Progenitor cell of endocrine pancreas (in vitro differentiated cells): ENCODE measurements around the gene SUPT3H. TPM values are rescaled to one million over a fixed set of nuclear protein-coding genes. Genes with fewer than 3 reads are reported as not detected.

ENCODE experiments used
- DNase-seq: peaks from one replicate; pipeline ENCODE4 v3.0.0; 2021; ENCODE audit warnings: low spot score; ENCODE audit not compliant: unreplicated experiment
- H3K27ac Mint-ChIP-seq: 2 replicates; pipeline ENCODE4 v1.8.0; 2021; ENCODE audit warnings: mild to moderate bottlenecking, moderate library complexity, mixed read lengths
- H3K27me3 Mint-ChIP-seq: 2 replicates; pipeline ENCODE4 v1.8.0; 2021; ENCODE audit warnings: mixed read lengths
- H3K36me3 Mint-ChIP-seq: 2 replicates; pipeline ENCODE4 v1.8.0; 2022; ENCODE audit warnings: mixed read lengths; ENCODE audit not compliant: insufficient read depth
- H3K4me1 Mint-ChIP-seq: 2 replicates; pipeline ENCODE4 v1.8.0; 2021; ENCODE audit warnings: low read depth, mixed read lengths
- H3K4me3 Mint-ChIP-seq: 2 replicates; pipeline ENCODE4 v1.8.0; 2021; ENCODE audit warnings: low read depth, mild to moderate bottlenecking, moderate library complexity, mixed read lengths
- H3K9me3 Mint-ChIP-seq: 2 replicates; pipeline ENCODE4 v1.8.0; 2021; ENCODE audit warnings: low read depth, mixed read lengths
- total RNA-seq: library from RNA; stranded (reverse); gene quantifications from 2 replicates; pipeline ENCODE4 v1.2.1, GENCODE V29; 2021
- TF ChIP-seq, protein P1 (sequence below): fragments of 200-600 bp; sonication (generic); IDR thresholded peaks from one replicate; pipeline ENCODE4 v1.5.0; 2021; ENCODE audit warnings: antibody characterized with exemption, mild to moderate bottlenecking; ENCODE audit not compliant: unreplicated experiment

The SUPT3H gene
- total RNA-seq, 1 donor from 2014 or later: 40.5 TPM

DNA sequence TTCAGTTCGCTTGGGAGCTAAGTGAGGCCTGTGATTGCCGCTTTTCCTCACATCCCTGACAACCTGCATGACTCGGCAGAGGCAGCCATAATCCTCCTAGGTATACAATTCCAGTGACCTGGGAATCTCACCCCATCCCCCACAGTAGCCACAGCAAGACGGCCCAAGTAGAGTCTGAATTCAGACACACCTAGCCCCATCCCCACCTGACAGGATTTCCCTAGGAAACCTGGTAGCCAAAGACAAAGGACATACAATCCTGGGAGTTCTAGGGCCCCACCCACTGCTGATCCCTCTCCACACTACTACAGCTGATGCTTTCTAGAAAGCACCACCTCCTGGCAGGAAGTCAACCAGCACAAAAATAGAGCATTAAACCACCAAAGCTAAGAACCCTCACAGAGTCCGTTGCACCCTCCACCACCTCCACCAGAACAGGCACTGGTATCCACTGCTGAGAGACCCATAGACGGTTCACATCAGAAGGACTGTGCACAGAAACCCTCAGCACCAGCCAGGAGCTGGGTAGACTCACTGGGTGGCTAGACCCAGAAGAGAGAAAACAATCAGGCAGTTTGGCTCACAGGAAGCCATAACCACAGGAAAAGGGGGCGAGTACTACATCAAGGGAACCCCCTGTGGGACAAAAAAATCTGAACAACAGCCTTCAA is 67.5 kb downstream of the SUPT3H start:
- no peak overlapping the region for H3K4me3 Mint-ChIP-seq
- H3K36me3 Mint-ChIP-seq: peaks cover 49% of the 10 kb centered on the region
- DNase-seq: no peak
- peaks cover 1% of the 10 kb centered on the region for H3K4me1 Mint-ChIP-seq
- TF ChIP-seq, protein P1, sequence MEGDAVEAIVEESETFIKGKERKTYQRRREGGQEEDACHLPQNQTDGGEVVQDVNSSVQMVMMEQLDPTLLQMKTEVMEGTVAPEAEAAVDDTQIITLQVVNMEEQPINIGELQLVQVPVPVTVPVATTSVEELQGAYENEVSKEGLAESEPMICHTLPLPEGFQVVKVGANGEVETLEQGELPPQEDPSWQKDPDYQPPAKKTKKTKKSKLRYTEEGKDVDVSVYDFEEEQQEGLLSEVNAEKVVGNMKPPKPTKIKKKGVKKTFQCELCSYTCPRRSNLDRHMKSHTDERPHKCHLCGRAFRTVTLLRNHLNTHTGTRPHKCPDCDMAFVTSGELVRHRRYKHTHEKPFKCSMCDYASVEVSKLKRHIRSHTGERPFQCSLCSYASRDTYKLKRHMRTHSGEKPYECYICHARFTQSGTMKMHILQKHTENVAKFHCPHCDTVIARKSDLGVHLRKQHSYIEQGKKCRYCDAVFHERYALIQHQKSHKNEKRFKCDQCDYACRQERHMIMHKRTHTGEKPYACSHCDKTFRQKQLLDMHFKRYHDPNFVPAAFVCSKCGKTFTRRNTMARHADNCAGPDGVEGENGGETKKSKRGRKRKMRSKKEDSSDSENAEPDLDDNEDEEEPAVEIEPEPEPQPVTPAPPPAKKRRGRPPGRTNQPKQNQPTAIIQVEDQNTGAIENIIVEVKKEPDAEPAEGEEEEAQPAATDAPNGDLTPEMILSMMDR: no peak
- no peaks in the 10 kb centered on the region for H3K27me3 Mint-ChIP-seq
- peaks cover 67% of the 10 kb centered on the region for H3K9me3 Mint-ChIP-seq
- no peak overlapping the region for H3K27ac Mint-ChIP-seq

DNA sequence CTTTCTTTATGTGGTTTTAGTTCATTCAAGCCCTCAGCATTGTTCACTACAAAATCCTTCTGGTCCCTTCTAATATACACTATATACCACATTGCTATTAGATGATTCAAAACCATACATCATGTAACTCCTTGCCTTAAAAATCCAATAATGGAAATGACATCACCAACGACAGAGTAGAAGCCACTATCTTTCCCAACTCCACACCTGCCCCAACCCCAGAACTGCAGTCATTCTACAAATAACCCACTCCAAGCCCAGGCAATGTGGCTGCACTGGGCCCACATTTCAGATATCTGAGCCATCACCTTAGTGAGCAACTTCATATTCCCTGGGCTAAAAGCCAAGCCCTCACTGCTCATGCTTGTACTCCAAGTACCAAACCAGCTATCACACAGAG is 72.2 kb downstream of the SUPT3H start:
- Mint-ChIP-seq H3K4me1 (peaks cover 4% of the 10 kb centered on the region), H3K4me3 (no peak overlapping the region), H3K36me3 (peaks cover 37% of the 10 kb centered on the region), H3K9me3 (peaks cover 41% of the 10 kb centered on the region), H3K27ac (no peak overlapping the region), H3K27me3 (no peaks in the 10 kb centered on the region)
- no peak for DNase-seq
- TF ChIP-seq, protein P1: no peak

DNA sequence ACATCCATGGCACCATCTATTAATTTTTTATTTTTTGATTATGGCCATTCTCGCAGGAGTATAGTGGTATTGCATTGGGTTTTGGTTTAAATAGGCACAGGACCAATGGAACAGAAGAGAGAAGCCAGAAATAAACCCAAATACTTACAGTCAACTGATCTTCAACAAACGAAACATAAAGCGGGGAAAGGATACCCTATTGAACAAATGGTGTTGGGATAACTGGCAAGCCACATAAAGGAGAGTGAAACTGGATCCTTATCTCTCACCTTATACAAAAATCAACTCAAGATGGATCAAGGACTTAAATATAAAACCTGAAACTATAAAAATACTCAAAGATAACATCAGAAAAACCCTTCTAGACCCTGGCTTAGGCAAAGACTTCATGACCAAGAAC is 74.9 kb downstream of the SUPT3H start:
- Mint-ChIP-seq H3K9me3 (peaks cover 26% of the 10 kb centered on the region), H3K4me1 (peaks cover 4% of the 10 kb centered on the region), H3K27ac (no peak overlapping the region), H3K4me3 (no peak overlapping the region), H3K27me3 (no peaks in the 10 kb centered on the region), H3K36me3 (peaks cover 23% of the 10 kb centered on the region)
- TF ChIP-seq, protein P1: no peak
- DNase-seq: no peak

DNA sequence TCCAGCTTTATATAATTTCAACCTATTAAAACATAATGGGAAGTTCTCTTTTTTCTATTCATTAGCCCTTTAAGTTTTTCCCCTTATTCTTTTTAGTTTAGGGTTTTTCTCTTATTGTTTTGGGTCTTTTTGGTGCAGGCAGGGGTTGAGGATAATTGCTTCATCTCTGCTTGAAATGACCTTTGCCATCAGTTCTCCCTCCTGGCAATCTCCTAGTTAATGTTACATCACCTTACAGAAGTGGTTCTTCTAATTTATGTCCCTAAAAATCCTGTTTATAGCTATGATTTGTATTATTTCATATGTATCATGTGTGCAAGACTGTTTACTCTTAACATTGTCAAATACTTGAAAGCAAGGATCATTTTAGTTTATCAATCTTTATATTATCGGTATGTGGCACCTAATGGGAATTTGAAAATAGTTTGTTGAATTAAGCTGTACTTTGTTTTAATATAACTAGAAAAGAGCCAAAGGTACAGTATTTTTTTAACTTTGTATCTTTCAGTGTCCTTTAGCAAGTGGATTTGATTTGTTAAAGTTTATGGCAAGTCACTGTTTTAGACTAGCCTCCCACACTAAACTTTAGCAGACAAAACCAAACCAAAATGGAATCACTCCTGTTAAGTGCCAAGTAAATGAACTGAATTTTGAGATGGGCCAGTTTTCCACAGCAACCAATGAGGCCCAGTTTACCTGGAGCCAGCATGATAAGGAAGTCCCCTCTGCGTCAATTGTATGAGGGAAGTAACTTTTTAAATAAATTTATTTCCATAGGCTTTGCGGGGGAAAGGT is 76.2 kb downstream of the SUPT3H start:
- Mint-ChIP-seq H3K4me1 (peaks cover 4% of the 10 kb centered on the region), H3K36me3 (peaks cover 18% of the 10 kb centered on the region), H3K9me3 (peaks cover 20% of the 10 kb centered on the region), H3K4me3 (no peak overlapping the region), H3K27me3 (no peaks in the 10 kb centered on the region), H3K27ac (no peak overlapping the region)
- TF ChIP-seq, protein P1: no peak
- no peak for DNase-seq

DNA sequence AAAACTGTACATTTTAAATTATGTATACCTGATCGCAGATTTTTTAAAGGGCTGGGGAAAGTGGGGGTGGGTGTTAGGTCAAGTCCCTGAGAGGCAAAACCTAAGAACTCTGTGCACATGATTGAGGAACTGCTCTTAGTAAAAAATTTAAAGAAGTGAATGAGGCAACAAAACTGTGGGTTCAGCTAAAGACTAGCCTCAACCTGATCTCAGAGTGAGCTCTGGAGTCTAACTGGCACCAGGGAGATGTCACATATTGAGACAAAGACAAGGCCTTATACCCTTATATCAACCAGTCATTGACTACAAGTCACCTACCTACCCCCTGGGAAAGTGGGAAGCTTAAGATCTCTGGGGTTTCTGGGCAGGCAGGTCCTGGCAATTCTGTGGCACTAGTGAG is 77.0 kb downstream of the SUPT3H start:
- TF ChIP-seq, protein P1: no peak
- no peak overlapping the region for H3K4me3 Mint-ChIP-seq

More for the DNA sequence above, 77.0 kb downstream of the SUPT3H start:
- H3K36me3 Mint-ChIP-seq: peaks cover 13% of the 10 kb centered on the region
- DNase-seq: no peak
- H3K27ac Mint-ChIP-seq: peak overlapping the region; percentile 40
- H3K4me1 Mint-ChIP-seq: peaks cover 4% of the 10 kb centered on the region
- H3K27me3 Mint-ChIP-seq: no peaks in the 10 kb centered on the region
- H3K9me3 Mint-ChIP-seq: peaks cover 13% of the 10 kb centered on the region
